Activated CD8-positive, alpha-beta T cell treated with anti-CD3 and anti-CD28 coated beads for 36 hours (primary cell): ENCODE data around the gene PGC. TPM values are rescaled to one million over a fixed set of nuclear protein-coding genes. Genes with fewer than 3 reads are reported as not detected.

ENCODE experiments used
- ATAC-seq: fragments of 200-7000 bp; cut with Tn5 transposase; one replicate; pipeline ENCODE4 v1.10.0; 2021; ENCODE audit warnings: mild to moderate bottlenecking, moderate library complexity
- CTCF ChIA-PET: fragments of 350-600 bp; sonication (Branson Sonifier 250); formaldehyde crosslinking; loops from one replicate; lab custom pipeline; 2021; ENCODE audit warnings: antibody characterized with exemption; lab: Charles Lee
- POLR2A ChIA-PET: fragments of 350-600 bp; sonication (Branson Sonifier 250); formaldehyde crosslinking; loops from one replicate; lab custom pipeline; 2021; ENCODE audit warnings: antibody characterized with exemption; lab: Charles Lee
- DNase-seq: peaks from one replicate; pipeline ENCODE4 v3.0.0-alpha.2; 2020
- H3K27ac Mint-ChIP-seq: one replicate; pipeline ENCODE4 v1.8.0; 2021; ENCODE audit warnings: mild to moderate bottlenecking, mixed read lengths
- H3K27me3 Mint-ChIP-seq: one replicate; pipeline ENCODE4 v1.8.0; 2021; ENCODE audit warnings: mixed read lengths
- H3K36me3 Mint-ChIP-seq: one replicate; pipeline ENCODE4 v1.8.0; 2021; ENCODE audit warnings: low read depth, mixed read lengths
- H3K4me1 Mint-ChIP-seq: one replicate; pipeline ENCODE4 v1.8.0; 2021; ENCODE audit warnings: low read depth, mixed read lengths
- H3K4me3 Mint-ChIP-seq: one replicate; pipeline ENCODE4 v1.8.0; 2021; ENCODE audit warnings: mild to moderate bottlenecking, moderate library complexity, mixed read lengths
- H3K9me3 Mint-ChIP-seq: one replicate; pipeline ENCODE4 v1.8.0; 2021; ENCODE audit warnings: mixed read lengths
- intact Hi-C: fragments of 100-400 bp; cut with micrococcal nuclease; formaldehyde crosslinking; loops from one replicate; pipeline ENCODE4 v1.10.0; 2022
- total RNA-seq, 2 experiments: library from RNA; stranded (reverse); gene quantifications; one replicate each; pipeline ENCODE4 v1.2.3, GENCODE V29; 2021
- TF ChIP-seq, protein P1 (sequence below): fragments of 200-600 bp; IDR thresholded peaks from one replicate; pipeline ENCODE4 v1.8.0; 2022; ENCODE audit warnings: antibody characterized with exemption, mild to moderate bottlenecking

The PGC gene
- total RNA-seq, 2 experiments from 2014 or later = not detected

DNA sequence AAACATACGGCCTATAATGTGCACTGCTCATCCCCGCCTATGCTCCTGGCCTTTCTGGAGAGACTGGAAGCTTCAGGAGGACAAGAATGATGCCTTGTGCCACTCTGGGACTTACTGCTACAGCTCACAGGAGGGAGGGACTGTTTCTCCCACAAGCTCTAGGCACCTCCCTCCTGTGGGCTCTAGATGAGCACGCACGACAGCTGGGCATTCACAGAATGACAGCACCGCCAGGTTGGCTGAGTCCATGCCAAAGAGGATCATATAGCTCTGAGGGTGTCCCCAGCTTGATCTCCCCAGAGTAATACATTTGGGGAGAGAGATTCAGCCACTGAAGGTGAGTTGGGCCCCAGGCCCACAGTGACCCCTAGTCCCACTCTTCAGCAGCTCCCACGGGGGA, 10.1 kb upstream of the PGC start:
- TF ChIP-seq, protein P1, sequence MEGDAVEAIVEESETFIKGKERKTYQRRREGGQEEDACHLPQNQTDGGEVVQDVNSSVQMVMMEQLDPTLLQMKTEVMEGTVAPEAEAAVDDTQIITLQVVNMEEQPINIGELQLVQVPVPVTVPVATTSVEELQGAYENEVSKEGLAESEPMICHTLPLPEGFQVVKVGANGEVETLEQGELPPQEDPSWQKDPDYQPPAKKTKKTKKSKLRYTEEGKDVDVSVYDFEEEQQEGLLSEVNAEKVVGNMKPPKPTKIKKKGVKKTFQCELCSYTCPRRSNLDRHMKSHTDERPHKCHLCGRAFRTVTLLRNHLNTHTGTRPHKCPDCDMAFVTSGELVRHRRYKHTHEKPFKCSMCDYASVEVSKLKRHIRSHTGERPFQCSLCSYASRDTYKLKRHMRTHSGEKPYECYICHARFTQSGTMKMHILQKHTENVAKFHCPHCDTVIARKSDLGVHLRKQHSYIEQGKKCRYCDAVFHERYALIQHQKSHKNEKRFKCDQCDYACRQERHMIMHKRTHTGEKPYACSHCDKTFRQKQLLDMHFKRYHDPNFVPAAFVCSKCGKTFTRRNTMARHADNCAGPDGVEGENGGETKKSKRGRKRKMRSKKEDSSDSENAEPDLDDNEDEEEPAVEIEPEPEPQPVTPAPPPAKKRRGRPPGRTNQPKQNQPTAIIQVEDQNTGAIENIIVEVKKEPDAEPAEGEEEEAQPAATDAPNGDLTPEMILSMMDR = no peak
- Mint-ChIP-seq H3K4me1 (no peaks in the 10 kb centered on the region), H3K9me3 (no peaks in the 10 kb centered on the region), H3K4me3 (no peak overlapping the region), H3K36me3 (no peaks in the 10 kb centered on the region), H3K27ac (no peak overlapping the region), H3K27me3 (peaks cover 2% of the 10 kb centered on the region)
- DNase-seq (no peak), ATAC-seq (no peak)
- POLR2A ChIA-PET = no interaction called here
- intact Hi-C loops = no loop called here
- CTCF ChIA-PET = interaction anchor here (1.6 kb wide), 1 partner anchor 51 kb away, joined by 6 read pairs; no protein-coding TSS in a partner anchor

DNA sequence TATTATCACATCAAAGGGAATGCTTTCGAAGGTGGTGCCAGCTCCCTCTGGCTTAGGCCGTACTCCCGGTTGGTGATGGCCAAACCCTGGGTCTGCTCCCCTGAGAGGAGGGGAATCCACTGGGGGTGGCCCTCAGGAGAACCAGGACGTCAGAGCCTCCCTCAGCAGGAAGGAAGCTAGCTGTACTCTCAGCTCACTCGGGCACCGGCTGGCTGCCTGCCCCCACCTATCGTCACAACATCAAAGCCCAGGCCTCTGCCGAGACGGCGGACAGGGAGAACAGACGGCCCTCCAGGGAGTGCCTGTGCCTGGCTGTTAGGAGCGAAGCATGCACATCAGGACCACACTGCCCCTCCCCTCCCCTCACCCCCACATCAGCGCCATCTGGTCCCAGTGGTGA, 9.2 kb upstream of the PGC start:
- Mint-ChIP-seq H3K4me3 (no peak overlapping the region), H3K27ac (no peak overlapping the region), H3K27me3 (peaks cover 1% of the 10 kb centered on the region), H3K4me1 (no peaks in the 10 kb centered on the region), H3K9me3 (no peaks in the 10 kb centered on the region), H3K36me3 (no peaks in the 10 kb centered on the region)
- CTCF ChIA-PET = interaction anchor here (1.6 kb wide), 1 partner anchor 50 kb away, joined by 6 read pairs; no protein-coding TSS in a partner anchor
- POLR2A ChIA-PET = no interaction called here
- DNase-seq (no peak), ATAC-seq (peak; percentile 65)
- intact Hi-C loops = no loop called here
- TF ChIP-seq, protein P1 = no peak

DNA sequence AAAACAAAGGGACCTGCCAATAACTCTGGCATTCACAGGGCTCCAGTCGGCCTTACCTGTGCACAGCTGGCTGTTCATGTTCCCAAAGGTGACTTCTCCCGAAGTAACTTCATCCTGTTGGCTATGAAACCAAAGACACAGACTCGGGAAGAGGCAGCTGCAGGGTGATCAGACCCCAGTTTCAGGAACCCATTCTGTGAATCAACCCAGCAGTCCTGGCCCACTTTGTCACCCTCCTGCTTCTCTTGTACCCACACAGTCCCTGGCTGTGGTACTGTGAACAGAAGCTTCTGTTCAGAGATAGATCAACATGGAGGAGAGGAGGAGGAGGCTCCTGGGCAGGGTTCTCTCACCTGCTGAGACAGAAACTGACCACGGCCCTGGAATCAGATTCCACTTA, 8.7 kb upstream of the PGC start:
- no peak for DNase-seq
- POLR2A ChIA-PET = no interaction called here

DNA sequence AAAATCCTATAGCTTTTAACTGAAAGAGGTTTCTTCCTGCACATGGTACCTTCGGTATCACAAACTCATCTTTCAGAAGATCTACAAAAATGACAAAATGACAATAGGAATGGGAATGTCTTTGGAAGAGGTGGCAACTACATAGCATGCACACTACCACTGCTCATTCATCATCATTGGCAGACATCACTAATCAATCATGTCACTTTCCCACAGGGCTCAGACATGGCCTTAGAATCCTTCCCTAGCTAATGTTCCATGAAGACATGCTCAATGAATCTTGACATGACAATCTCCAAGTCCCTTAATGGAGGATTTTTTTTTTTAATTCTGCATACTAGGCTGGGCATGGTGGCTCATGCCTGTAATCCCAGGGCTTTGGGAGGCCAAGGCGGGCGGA, 3.2 kb upstream of the PGC start:
- Mint-ChIP-seq H3K36me3 (no peaks in the 10 kb centered on the region), H3K27ac (no peak overlapping the region), H3K4me1 (no peaks in the 10 kb centered on the region), H3K9me3 (no peaks in the 10 kb centered on the region), H3K4me3 (no peak overlapping the region), H3K27me3 (no peaks in the 10 kb centered on the region)
- ChIA-PET POLR2A (no interaction called here), CTCF (interaction anchor here (0.6 to 1.3 kb wide), 2 partner anchors 12 to 38 kb away, joined by 3 to 5 read pairs; no protein-coding TSS in a partner anchor)
- TF ChIP-seq, protein P1 = no peak
- intact Hi-C loops = no loop called here
- ATAC-seq = no peak
- DNase-seq = no peak

More for the DNA sequence above, 8.7 kb upstream of the PGC start:
- H3K9me3 Mint-ChIP-seq = no peaks in the 10 kb centered on the region
- no peak overlapping the region for H3K27ac Mint-ChIP-seq
- CTCF ChIA-PET = interaction anchor here (1.6 kb wide), 1 partner anchor 50 kb away, joined by 6 read pairs; no protein-coding TSS in a partner anchor
- TF ChIP-seq, protein P1 = no peak
- H3K36me3 Mint-ChIP-seq = no peaks in the 10 kb centered on the region
- H3K4me1 Mint-ChIP-seq = no peaks in the 10 kb centered on the region
- no peaks in the 10 kb centered on the region for H3K27me3 Mint-ChIP-seq
- intact Hi-C loops = no loop called here
- peak; percentile 17 for ATAC-seq
- no peak overlapping the region for H3K4me3 Mint-ChIP-seq

DNA sequence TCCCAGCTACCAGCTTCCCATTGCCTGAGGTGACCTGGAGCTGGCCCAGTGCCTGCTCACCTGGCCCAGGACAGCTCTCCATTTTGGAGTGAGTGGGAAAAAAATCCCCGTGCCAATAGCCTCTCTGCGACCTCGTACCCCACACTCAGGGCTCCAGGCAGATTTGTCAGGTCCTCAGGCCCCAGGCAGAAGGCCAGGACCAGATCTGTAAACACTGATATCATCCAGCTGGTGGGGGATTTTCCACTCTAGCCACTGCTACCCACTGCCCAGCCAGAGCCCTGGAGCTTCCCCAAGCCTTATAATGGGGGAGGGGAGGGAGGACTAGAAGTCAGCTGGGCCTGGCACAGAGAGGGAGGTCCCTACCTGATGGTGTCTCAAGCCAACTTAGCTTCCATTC, 1.3 kb upstream of the PGC start:
- no peak overlapping the region for H3K4me3 Mint-ChIP-seq
- no peaks in the 10 kb centered on the region for H3K27me3 Mint-ChIP-seq
- no peak for DNase-seq
- no peaks in the 10 kb centered on the region for H3K9me3 Mint-ChIP-seq
- no peaks in the 10 kb centered on the region for H3K4me1 Mint-ChIP-seq
- intact Hi-C loops = no loop called here
- ChIA-PET CTCF (interaction anchor here (0.9 to 1.2 kb wide), 2 partner anchors 27 to 65 kb away, joined by 3 read pairs; no protein-coding TSS in a partner anchor), POLR2A (interaction anchor here (0.9 kb wide), 1 partner anchor 40 kb away, joined by 3 read pairs; no protein-coding TSS in a partner anchor)
- H3K27ac Mint-ChIP-seq = no peak overlapping the region
- no peaks in the 10 kb centered on the region for H3K36me3 Mint-ChIP-seq
- TF ChIP-seq, protein P1 = no peak
- no peak for ATAC-seq
